WTC11 (cell line): Measurements from ENCODE around the gene STH.

Experiments used
- ATF2 ChIP-seq: sonication (generic); formaldehyde crosslinking; IDR thresholded peaks from 2 replicates; pipeline ENCODE4 v1.8.1; 2022; ENCODE audit warnings: low read depth, missing genetic modification reagents, borderline replicate concordance
- CTCF ChIP-seq: fragments of 200-600 bp; IDR thresholded peaks from 2 replicates; pipeline ENCODE4 v1.8.0; 2022; ENCODE audit warnings: antibody characterized with exemption
- GTF2I ChIP-seq: fragments of 250-450 bp; sonication (Bioruptor Pico); conservative IDR thresholded peaks from 2 replicates; pipeline ENCODE4 v1.4.0; 2021; ENCODE audit warnings: mild to moderate bottlenecking
- JUN ChIP-seq: sonication (generic); formaldehyde crosslinking; IDR thresholded peaks from 2 replicates; pipeline ENCODE4 v1.8.0; 2023; ENCODE audit warnings: mild to moderate bottlenecking, missing genetic modification reagents
- TEAD4 ChIP-seq: sonication (generic); formaldehyde crosslinking; IDR thresholded peaks from 2 replicates; pipeline ENCODE4 v1.8.0; 2022; ENCODE audit warnings: mild to moderate bottlenecking, missing genetic modification reagents

- TF ChIP-seq TEAD4 (CRISPR knock-in tag) (no peak), JUN (CRISPR knock-in tag) (no peak), CTCF (no peak), ATF2 (CRISPR knock-in tag) (no peak), GTF2I (CRISPR knock-in tag) (no peak)
Observed at GRCh38 chr17:46030752-46031151, 31.7 kb downstream of the STH start.
